Panc1 (cell line): ENCODE measurements around the gene PYM1. TPM values are rescaled to one million over a fixed set of nuclear protein-coding genes. Genes with fewer than 3 reads are reported as not detected.
"Not testable (repeated sequence)": the region's sequence is repeated elsewhere in the genome, so short reads cannot be mapped to it uniquely, and the experiment has no call there.

Experiments
- ATAC-seq: fragments of 200-7000 bp; cut with Tn5 transposase; 2 replicates; pipeline ENCODE4 v1.9.1; 2020; ENCODE audit warnings: mild to moderate bottlenecking, moderate library complexity
- BruUV-seq: library from RNA; stranded (reverse); fragments of 400-500 nt; replicated peaks from 2 replicates; lab custom pipeline; 2021; lab: Mats Ljungman, UMichigan
- CTCF ChIA-PET: fragments of 300-600 bp; sonication (Branson Sonifier 250); formaldehyde crosslinking; loops from one replicate; lab custom pipeline; 2022; ENCODE audit warnings: antibody characterized with exemption; lab: Charles Lee
- POLR2A ChIA-PET: fragments of 300-600 bp; sonication (Branson Sonifier 250); formaldehyde crosslinking; loops from one replicate; lab custom pipeline; 2022; ENCODE audit warnings: antibody characterized with exemption; lab: Charles Lee
- DNase-seq: peaks from one replicate; pipeline ENCODE4 v3.0.0-alpha.2; 2010; ENCODE audit warnings: low read depth, low spot score
- H3K27ac ChIP-seq: 2 replicates; pipeline ENCODE4 v1.5.1; 2011; ENCODE audit warnings: mild to moderate bottlenecking, low read length, inconsistent platforms
- H3K27me3 ChIP-seq: fragments of 200-500 bp; sonication (Bioruptor generic); 2 replicates; pipeline ENCODE4 v1.6.0; 2014; ENCODE audit warnings: low read length, inconsistent platforms; ENCODE audit not compliant: control insufficient read depth, insufficient read depth
- H3K36me3 ChIP-seq: fragments of 200-500 bp; sonication (Bioruptor generic); 2 replicates; pipeline ENCODE4 v1.5.1; 2014; ENCODE audit warnings: inconsistent platforms, mild to moderate bottlenecking, low read length, moderate library complexity; ENCODE audit not compliant: control insufficient read depth, insufficient read depth
- H3K4me1 ChIP-seq: 2 replicates; pipeline ENCODE4 v1.5.1; 2011; ENCODE audit warnings: inconsistent platforms, mild to moderate bottlenecking, low read length, moderate library complexity; ENCODE audit not compliant: control insufficient read depth, insufficient read depth
- H3K4me3 ChIP-seq, 2 experiments: 2 replicates each; pipeline ENCODE4 v1.5.1; 2011 to 2012; ENCODE audit warnings: low read depth in 2 of 2, low read length in 2 of 2, mild to moderate bottlenecking in 2 of 2, inconsistent platforms in 1 of 2, moderate library complexity in 1 of 2
- H3K9me3 ChIP-seq: fragments of 200-500 bp; sonication (Bioruptor generic); 2 replicates; pipeline ENCODE4 v1.5.1; 2014; ENCODE audit warnings: low read depth, mild to moderate bottlenecking, inconsistent platforms, low read length, moderate library complexity; ENCODE audit not compliant: control insufficient read depth, insufficient read depth
- POLR2AphosphoS5 ChIP-seq: IDR thresholded peaks from 2 replicates; pipeline ENCODE4 v1.6.1; 2012; ENCODE audit warnings: mild to moderate bottlenecking, low read depth, low read length, moderate library complexity
- SIN3A ChIP-seq: IDR thresholded peaks from 2 replicates; pipeline ENCODE4 v1.6.1; 2012; ENCODE audit warnings: low read depth, mild to moderate bottlenecking, low read length, moderate library complexity, borderline replicate concordance; ENCODE audit not compliant: insufficient read depth
- TCF7L2 ChIP-seq: IDR thresholded peaks from 2 replicates; pipeline ENCODE4 v1.6.1; 2011; ENCODE audit warnings: mild to moderate bottlenecking, low read depth, low read length, inconsistent platforms
- in situ Hi-C: cut with HindIII; loops from 2 replicates; pipeline ENCODE4 v1.10.0; 2016; ENCODE audit warnings: low sequenced_read_pairs, low pct_unique_long_range_greater_than_20kb
- intact Hi-C: fragments of 100-400 bp; cut with micrococcal nuclease; formaldehyde crosslinking; loops from one replicate; pipeline ENCODE4 v1.10.0; 2022; ENCODE audit not compliant: unreplicated experiment
- total RNA-seq: library from RNA; stranded (reverse); gene quantifications from one replicate; pipeline ENCODE4 v1.2.1, GENCODE V29; 2021; ENCODE audit not compliant: unreplicated experiment
- TF ChIP-seq, protein P1 (sequence below): fragments of 450-650 bp; IDR thresholded peaks from 2 replicates; pipeline ENCODE4 v1.5.1; 2017; ENCODE audit warnings: mild to moderate bottlenecking
- TF ChIP-seq, protein P2 (sequence below), 2 experiments: IDR thresholded peaks; 2 replicates each; pipeline ENCODE4 v1.6.1; 2011 to 2012; ENCODE audit warnings: low read depth in 2 of 2, control low read depth in 1 of 2, low read length in 1 of 2, mild to moderate bottlenecking in 1 of 2, moderate library complexity in 1 of 2; ENCODE audit not compliant: insufficient read depth in 1 of 2

Gene PYM1
- total RNA-seq, 1 experiment from 2014 or later, result 32.2 TPM

DNA sequence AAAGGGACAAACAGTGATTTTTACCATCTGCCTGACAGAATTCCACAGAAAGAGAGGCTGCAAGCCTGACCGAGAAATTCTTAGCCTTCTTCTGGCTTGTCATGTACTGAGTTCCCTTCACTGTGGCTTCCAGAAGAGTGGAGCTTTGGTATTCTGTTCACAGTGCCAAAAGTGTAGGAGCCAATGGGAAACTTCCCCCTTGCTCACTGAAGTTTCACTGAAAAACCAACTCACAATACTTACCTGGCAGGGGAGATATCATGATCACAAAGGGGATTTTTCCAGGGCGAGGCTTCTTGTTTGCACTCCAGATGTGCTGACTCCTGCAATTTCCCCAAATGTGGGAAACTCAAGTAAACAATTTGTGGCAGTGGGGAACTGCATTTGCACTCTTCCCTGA, 53.3 kb downstream of the PYM1 start:
- POLR2A ChIA-PET, result no interaction called here
- no peaks in the 10 kb centered on the region for H3K36me3 ChIP-seq
- ATAC-seq (no peak), DNase-seq (no peak)
- H3K4me1 ChIP-seq, result no peaks in the 10 kb centered on the region
- 0 out of 2 replicates have a peak, but pooled peaks cover 5% of the 10 kb centered on the region for H3K9me3 ChIP-seq
- no TSS peak for BruUV-seq
- H3K27me3 ChIP-seq, result no peaks in the 10 kb centered on the region
- intact Hi-C loops, result no loop called here
- H3K4me3 ChIP-seq, result no peak overlapping the region
- TF ChIP-seq TCF7L2 (no peak), POLR2AphosphoS5 (no peak), SIN3A (no peak)
- TF ChIP-seq, protein P1, sequence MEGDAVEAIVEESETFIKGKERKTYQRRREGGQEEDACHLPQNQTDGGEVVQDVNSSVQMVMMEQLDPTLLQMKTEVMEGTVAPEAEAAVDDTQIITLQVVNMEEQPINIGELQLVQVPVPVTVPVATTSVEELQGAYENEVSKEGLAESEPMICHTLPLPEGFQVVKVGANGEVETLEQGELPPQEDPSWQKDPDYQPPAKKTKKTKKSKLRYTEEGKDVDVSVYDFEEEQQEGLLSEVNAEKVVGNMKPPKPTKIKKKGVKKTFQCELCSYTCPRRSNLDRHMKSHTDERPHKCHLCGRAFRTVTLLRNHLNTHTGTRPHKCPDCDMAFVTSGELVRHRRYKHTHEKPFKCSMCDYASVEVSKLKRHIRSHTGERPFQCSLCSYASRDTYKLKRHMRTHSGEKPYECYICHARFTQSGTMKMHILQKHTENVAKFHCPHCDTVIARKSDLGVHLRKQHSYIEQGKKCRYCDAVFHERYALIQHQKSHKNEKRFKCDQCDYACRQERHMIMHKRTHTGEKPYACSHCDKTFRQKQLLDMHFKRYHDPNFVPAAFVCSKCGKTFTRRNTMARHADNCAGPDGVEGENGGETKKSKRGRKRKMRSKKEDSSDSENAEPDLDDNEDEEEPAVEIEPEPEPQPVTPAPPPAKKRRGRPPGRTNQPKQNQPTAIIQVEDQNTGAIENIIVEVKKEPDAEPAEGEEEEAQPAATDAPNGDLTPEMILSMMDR, result no peak
- TF ChIP-seq, protein P2, sequence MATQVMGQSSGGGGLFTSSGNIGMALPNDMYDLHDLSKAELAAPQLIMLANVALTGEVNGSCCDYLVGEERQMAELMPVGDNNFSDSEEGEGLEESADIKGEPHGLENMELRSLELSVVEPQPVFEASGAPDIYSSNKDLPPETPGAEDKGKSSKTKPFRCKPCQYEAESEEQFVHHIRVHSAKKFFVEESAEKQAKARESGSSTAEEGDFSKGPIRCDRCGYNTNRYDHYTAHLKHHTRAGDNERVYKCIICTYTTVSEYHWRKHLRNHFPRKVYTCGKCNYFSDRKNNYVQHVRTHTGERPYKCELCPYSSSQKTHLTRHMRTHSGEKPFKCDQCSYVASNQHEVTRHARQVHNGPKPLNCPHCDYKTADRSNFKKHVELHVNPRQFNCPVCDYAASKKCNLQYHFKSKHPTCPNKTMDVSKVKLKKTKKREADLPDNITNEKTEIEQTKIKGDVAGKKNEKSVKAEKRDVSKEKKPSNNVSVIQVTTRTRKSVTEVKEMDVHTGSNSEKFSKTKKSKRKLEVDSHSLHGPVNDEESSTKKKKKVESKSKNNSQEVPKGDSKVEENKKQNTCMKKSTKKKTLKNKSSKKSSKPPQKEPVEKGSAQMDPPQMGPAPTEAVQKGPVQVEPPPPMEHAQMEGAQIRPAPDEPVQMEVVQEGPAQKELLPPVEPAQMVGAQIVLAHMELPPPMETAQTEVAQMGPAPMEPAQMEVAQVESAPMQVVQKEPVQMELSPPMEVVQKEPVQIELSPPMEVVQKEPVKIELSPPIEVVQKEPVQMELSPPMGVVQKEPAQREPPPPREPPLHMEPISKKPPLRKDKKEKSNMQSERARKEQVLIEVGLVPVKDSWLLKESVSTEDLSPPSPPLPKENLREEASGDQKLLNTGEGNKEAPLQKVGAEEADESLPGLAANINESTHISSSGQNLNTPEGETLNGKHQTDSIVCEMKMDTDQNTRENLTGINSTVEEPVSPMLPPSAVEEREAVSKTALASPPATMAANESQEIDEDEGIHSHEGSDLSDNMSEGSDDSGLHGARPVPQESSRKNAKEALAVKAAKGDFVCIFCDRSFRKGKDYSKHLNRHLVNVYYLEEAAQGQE (IDR thresholded peaks at IDR 0.05; ENCODE audit: insufficient read depth in 1 of 2, low read depth in 2 of 2, low read length in 1 of 2), result no peak
- CTCF ChIA-PET, result no interaction called here
- no peak overlapping the region for H3K27ac ChIP-seq
- in situ Hi-C loops, result no loop called here

DNA sequence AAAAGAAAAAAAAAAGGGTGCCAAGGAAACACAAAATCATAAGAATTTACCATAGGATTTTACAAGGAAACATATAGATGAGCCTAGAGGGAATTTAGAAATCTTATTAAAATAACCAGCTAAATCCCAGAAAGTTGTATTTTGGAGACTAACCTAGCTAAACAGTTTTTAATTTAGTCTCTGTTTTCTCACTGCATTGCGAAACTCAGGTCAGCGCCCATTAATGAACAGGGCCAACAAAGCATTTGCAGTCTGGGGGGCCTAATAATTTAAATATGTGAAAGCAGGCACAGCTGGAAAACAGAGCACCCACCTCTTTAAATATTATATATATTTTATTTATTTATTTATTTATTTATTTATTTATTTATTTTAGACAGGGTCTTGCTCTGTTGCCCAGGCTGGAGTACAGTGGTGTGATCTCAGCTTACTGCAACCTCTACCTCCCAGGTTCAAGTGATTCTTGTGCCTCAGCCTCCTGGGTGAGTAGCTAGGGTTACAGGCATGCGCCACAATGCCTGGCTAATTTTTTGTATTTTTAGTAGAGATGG, 61.2 kb downstream of the PYM1 start:
- H3K36me3 ChIP-seq, CTCF ChIA-PET, intact Hi-C loops, DNase-seq, BruUV-seq, ATAC-seq, in situ Hi-C loops, H3K4me1 ChIP-seq, H3K27me3 ChIP-seq, H3K9me3 ChIP-seq, H3K27ac ChIP-seq, H3K4me3 ChIP-seq, POLR2A ChIA-PET: not testable (repeated sequence)

DNA sequence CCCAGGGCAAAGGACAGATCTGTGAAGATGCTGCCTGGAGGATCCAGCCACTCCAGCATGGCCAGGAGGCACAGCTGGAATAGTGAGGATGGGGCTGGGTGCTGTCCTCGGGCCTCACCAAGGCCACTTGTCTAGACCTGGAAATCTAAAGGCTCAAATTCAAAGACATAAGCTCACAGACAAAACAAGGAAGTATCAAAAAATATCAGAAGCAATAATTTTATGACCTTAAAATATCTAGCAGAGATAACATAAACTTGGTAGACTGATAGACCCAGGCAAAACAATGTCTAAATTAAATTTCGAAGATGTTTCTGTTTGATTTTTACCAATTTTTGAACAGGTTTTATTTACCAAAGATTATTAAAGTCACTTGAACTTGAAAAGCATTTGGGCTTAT, 62.4 kb downstream of the PYM1 start:
- Histone ChIP-seq H3K27me3 (no peaks in the 10 kb centered on the region), H3K4me1 (no peaks in the 10 kb centered on the region), H3K9me3 (peaks cover 7% of the 10 kb centered on the region; the same call in 1 of the 2 replicates), H3K4me3 (no peak overlapping the region), H3K27ac (no peak overlapping the region), H3K36me3 (no peaks in the 10 kb centered on the region)
- no peak for TF ChIP-seq SIN3A
- TF ChIP-seq POLR2AphosphoS5, result no peak
- TF ChIP-seq, protein P1, result no peak
- no peak for TF ChIP-seq TCF7L2
- TF ChIP-seq, protein P2 (IDR thresholded peaks at IDR 0.05; ENCODE audit: insufficient read depth in 1 of 2, low read depth in 2 of 2, low read length in 1 of 2), result no peak
- POLR2A ChIA-PET, result interaction anchor here (0.6 kb wide), 2 partner anchors 23 to 25 kb away, joined by 3 read pairs; no protein-coding TSS in a partner anchor
- CTCF ChIA-PET, result interaction anchor here (0.7 kb wide), 1 partner anchor 230 kb away, joined by 4 read pairs; no protein-coding TSS in a partner anchor
- ATAC-seq, result no peak
- no peak for DNase-seq
- BruUV-seq, result no TSS peak
- intact Hi-C loops (no loop called here), in situ Hi-C loops (no loop called here)
